BLaER1 treated with 17β-estradiol and CSF1 and Interleukin-3, amounts not matched to agents 10 nM and 100 nM (cell line): Measurements from ENCODE around the gene NFYC.
A peak's percentile ranks its signal among the peaks of the same experiment; 100 is the strongest.

Source experiments
- H3K27ac ChIP-seq, 11 experiments: shearing (Covaris generic); formaldehyde crosslinking; 2 replicates each; pipeline ENCODE4 v1.8.1; 2022
- H3K27me3 ChIP-seq, 11 experiments: shearing (Covaris generic); formaldehyde crosslinking; 2 replicates each; pipeline ENCODE4 v1.8.1; 2022
- H3K36me3 ChIP-seq, 11 experiments: shearing (Covaris generic); formaldehyde crosslinking; 2 replicates each; pipeline ENCODE4 v1.8.1; 2022
- H3K4me1 ChIP-seq, 10 experiments: shearing (Covaris generic); formaldehyde crosslinking; 2 replicates each; pipeline ENCODE4 v1.8.1; 2022
- H3K4me2 ChIP-seq, 11 experiments: shearing (Covaris generic); formaldehyde crosslinking; 2 replicates each; pipeline ENCODE4 v1.8.1; 2022
- H3K4me3 ChIP-seq, 10 experiments: shearing (Covaris generic); formaldehyde crosslinking; 2 replicates each; pipeline ENCODE4 v1.8.1; 2022
- H3K9ac ChIP-seq, 11 experiments: shearing (Covaris generic); formaldehyde crosslinking; 2 replicates each; pipeline ENCODE4 v1.8.1; 2022
- H3K9me3 ChIP-seq, 11 experiments: shearing (Covaris generic); formaldehyde crosslinking; replicated peaks in 1 of 11; 2 replicates each; pipeline ENCODE4 v1.8.1; 2022
- H4K20me1 ChIP-seq, 11 experiments: shearing (Covaris generic); formaldehyde crosslinking; 2 replicates each; pipeline ENCODE4 v1.8.1; 2022
- Cebpa-rat ChIP-seq, 11 experiments: shearing (Covaris generic); IDR thresholded peaks; 2 replicates each; pipeline ENCODE4 v1.8.1; 2022

Gene NFYC

GRCh38 chr1:40806240-40806639 lies 114.7 kb downstream of the NFYC start:
- peaks cover 0 to 17% (median 0%) of the 10 kb centered on the region in 11 experiments; a peak in 4 of 22 replicates for H4K20me1 ChIP-seq
- TF ChIP-seq Cebpa-rat (IDR thresholded peaks at IDR 0.05): no peak
- no peak overlapping the region for H3K4me3 ChIP-seq
- no peak overlapping the region for H3K27ac ChIP-seq
- no peaks in the 10 kb centered on the region for H3K36me3 ChIP-seq
- H3K4me2 ChIP-seq: no peak overlapping the region
- H3K9ac ChIP-seq: no peak overlapping the region
- H3K9me3 ChIP-seq: no peaks in the 10 kb centered on the region
- peaks cover 49 to 72% (median 58%) of the 10 kb centered on the region in 10 experiments for H3K4me1 ChIP-seq
- no peaks in the 10 kb centered on the region for H3K27me3 ChIP-seq

- Histone ChIP-seq H3K27me3 (no peaks in the 10 kb centered on the region), H3K9ac (no peak overlapping the region), H3K4me3 (no peak overlapping the region), H3K4me2 (0 out of 22 replicates have a peak overlapping the region, but pooled peaks of 1 of the 11 experiments have one; percentile 10), H3K4me1 (peaks cover 41 to 64% (median 50%) of the 10 kb centered on the region in 10 experiments), H3K36me3 (no peaks in the 10 kb centered on the region), H3K27ac (no peak overlapping the region), H4K20me1 (peaks cover 0 to 17% (median 0%) of the 10 kb centered on the region in 11 experiments; a peak in 4 of 22 replicates), H3K9me3 (no peaks in the 10 kb centered on the region)
- no peak for TF ChIP-seq Cebpa-rat (IDR thresholded peaks at IDR 0.05)
These were observed 115.5 kb downstream of the NFYC start for GRCh38 chr1:40806731-40807695.

GRCh38 chr1:40808002-40808401 lies 116.5 kb downstream of the NFYC start:
- H3K4me1 ChIP-seq: peaks cover 32 to 55% (median 42%) of the 10 kb centered on the region in 10 experiments
- no peaks in the 10 kb centered on the region for H3K36me3 ChIP-seq
- no peak overlapping the region for H3K9ac ChIP-seq
- TF ChIP-seq Cebpa-rat (IDR thresholded peaks at IDR 0.05): no peak
- H3K4me2 ChIP-seq: peak overlapping the region in 7 of 11 experiments; percentile 6 to 73 (median 56); a peak in 4 of 22 replicates
- H3K27ac ChIP-seq: no peak overlapping the region
- no peaks in the 10 kb centered on the region for H3K9me3 ChIP-seq
- no peak overlapping the region for H3K4me3 ChIP-seq
- peaks cover 0 to 13% (median 0%) of the 10 kb centered on the region in 11 experiments; a peak in 4 of 22 replicates for H4K20me1 ChIP-seq
- H3K27me3 ChIP-seq: no peaks in the 10 kb centered on the region

GRCh38 chr1:40808444-40808843 lies 116.9 kb downstream of the NFYC start:
- Histone ChIP-seq H4K20me1 (peaks cover 0 to 9% (median 0%) of the 10 kb centered on the region in 11 experiments; a peak in 4 of 22 replicates), H3K4me2 (peak overlapping the region in 9 of 11 experiments; percentile 6 to 73 (median 56); a peak in 11 of 22 replicates), H3K27me3 (no peaks in the 10 kb centered on the region), H3K36me3 (no peaks in the 10 kb centered on the region), H3K9ac (no peak overlapping the region), H3K9me3 (no peaks in the 10 kb centered on the region), H3K4me1 (peaks cover 27 to 51% (median 38%) of the 10 kb centered on the region in 10 experiments), H3K27ac (no peak overlapping the region; a peak in 1 of 22 replicates), H3K4me3 (no peak overlapping the region)
- no peak for TF ChIP-seq Cebpa-rat (IDR thresholded peaks at IDR 0.05)

GRCh38 chr1:40808909-40809308 lies 117.4 kb downstream of the NFYC start:
- no peak for TF ChIP-seq Cebpa-rat (IDR thresholded peaks at IDR 0.05)
- Histone ChIP-seq H3K27me3 (no peaks in the 10 kb centered on the region), H3K9ac (no peak overlapping the region), H3K36me3 (no peaks in the 10 kb centered on the region), H3K4me3 (no peak overlapping the region), H3K9me3 (no peaks in the 10 kb centered on the region), H3K4me1 (peaks cover 23 to 46% (median 33%) of the 10 kb centered on the region in 10 experiments), H3K27ac (peak overlapping the region in 3 of 11 experiments; percentile 2 to 27 (median 15); a peak in 3 of 22 replicates), H4K20me1 (0 out of 22 replicates have a peak, but pooled peaks cover 0 to 4% (median 0%) of the 10 kb centered on the region in 11 experiments), H3K4me2 (peak overlapping the region; percentile 49 to 73 (median 62))

- no peaks in the 10 kb centered on the region for H3K36me3 ChIP-seq
- peaks cover 12 to 33% (median 24%) of the 10 kb centered on the region in 10 experiments for H3K4me1 ChIP-seq
- no peaks in the 10 kb centered on the region for H3K9me3 ChIP-seq
- 0 out of 22 replicates have a peak, but pooled peaks cover 0 to 4% (median 0%) of the 10 kb centered on the region in 11 experiments for H4K20me1 ChIP-seq
- no peak overlapping the region for H3K9ac ChIP-seq
- TF ChIP-seq Cebpa-rat (IDR thresholded peaks at IDR 0.05): no peak
- no peak overlapping the region for H3K27ac ChIP-seq
- H3K4me3 ChIP-seq: no peak overlapping the region
- H3K4me2 ChIP-seq: no peak overlapping the region
- H3K27me3 ChIP-seq: no peaks in the 10 kb centered on the region
These were observed 119.4 kb downstream of the NFYC start for GRCh38 chr1:40810927-40811326.

- no peaks in the 10 kb centered on the region for H3K9me3 ChIP-seq
- no peak for TF ChIP-seq Cebpa-rat (IDR thresholded peaks at IDR 0.05)
- no peak overlapping the region for H3K4me2 ChIP-seq
- H3K9ac ChIP-seq: no peak overlapping the region
- H3K4me1 ChIP-seq: peaks cover 10 to 31% (median 24%) of the 10 kb centered on the region in 10 experiments
- H3K4me3 ChIP-seq: no peak overlapping the region
- H4K20me1 ChIP-seq: peaks cover 0 to 4% (median 0%) of the 10 kb centered on the region in 11 experiments; a peak in 2 of 22 replicates
- H3K27ac ChIP-seq: no peak overlapping the region
- no peaks in the 10 kb centered on the region for H3K36me3 ChIP-seq
- peaks cover 0 to 18% (median 8%) of the 10 kb centered on the region in 11 experiments; a peak in 12 of 22 replicates for H3K27me3 ChIP-seq
These were observed 123.9 kb downstream of the NFYC start for GRCh38 chr1:40815420-40815819.

GRCh38 chr1:40817791-40818263 lies 126.3 kb downstream of the NFYC start:
- Histone ChIP-seq H3K4me3 (peak overlapping the region; percentile 47 to 75 (median 62)), H4K20me1 (peaks cover 0 to 3% (median 0%) of the 10 kb centered on the region in 11 experiments; a peak in 2 of 22 replicates), H3K4me2 (peak overlapping the region; percentile 81 to 98 (median 94)), H3K27ac (peak overlapping the region in 5 of 11 experiments; percentile 25 to 75 (median 53); a peak in 5 of 22 replicates), H3K4me1 (peaks cover 18 to 43% (median 36%) of the 10 kb centered on the region in 10 experiments), H3K9me3 (no peaks in the 10 kb centered on the region), H3K36me3 (no peaks in the 10 kb centered on the region), H3K9ac (peak overlapping the region in 9 of 11 experiments; percentile 32 to 75 (median 53); a peak in 14 of 22 replicates), H3K27me3 (peaks cover 0 to 18% (median 8%) of the 10 kb centered on the region in 11 experiments; a peak in 12 of 22 replicates)
- TF ChIP-seq Cebpa-rat (IDR thresholded peaks at IDR 0.05): no peak
